K562 (cell line): Measurements from ENCODE around the gene PSMD10. TPM values are rescaled to one million over a fixed set of nuclear protein-coding genes. Genes with fewer than 3 reads are reported as not detected.

Experiments
- BRD9 ChIP-seq: fragments of 450-650 bp; IDR thresholded peaks from 2 replicates; pipeline ENCODE4 v1.6.1; 2018; ENCODE audit warnings: low read depth; ENCODE audit not compliant: partially characterized antibody
- HDAC3 ChIP-seq: fragments of 450-650 bp; IDR thresholded peaks from 2 replicates; pipeline ENCODE4 v1.6.1; 2018; ENCODE audit warnings: borderline replicate concordance, mild to moderate bottlenecking, moderate library complexity; ENCODE audit not compliant: partially characterized antibody
- PKNOX1 ChIP-seq: fragments of 450-650 bp; IDR thresholded peaks from 2 replicates; pipeline ENCODE4 v1.6.1; 2016
- RB1 ChIP-seq: fragments of 450-650 bp; IDR thresholded peaks from 2 replicates; pipeline ENCODE4 v1.6.1; 2017; ENCODE audit warnings: low read depth, mild to moderate bottlenecking
- RUNX1 ChIP-seq: sonication (generic); IDR thresholded peaks from 2 replicates; pipeline ENCODE4 v1.6.1; 2016; ENCODE audit warnings: antibody characterized with exemption, low read depth
- SETDB1 ChIP-seq: IDR thresholded peaks from one replicate; pipeline ENCODE4 v1.6.1; 2012; ENCODE audit warnings: low read length, control low read depth, inconsistent platforms
- TAF1 ChIP-seq: IDR thresholded peaks from 2 replicates; pipeline ENCODE4 v1.6.1; 2011; ENCODE audit warnings: mild to moderate bottlenecking, low read length, moderate library complexity; ENCODE audit not compliant: insufficient read depth, control insufficient read depth, severe bottlenecking; ENCODE audit errors: extremely low read depth
- TAF9B ChIP-seq: fragments of 450-650 bp; IDR thresholded peaks from 2 replicates; pipeline ENCODE4 v1.6.1; 2018; ENCODE audit warnings: mild to moderate bottlenecking; ENCODE audit not compliant: partially characterized antibody
- TAL1 ChIP-seq: fragments of 450-650 bp; IDR thresholded peaks from 2 replicates; pipeline ENCODE4 v1.6.1; 2016; ENCODE audit warnings: mild to moderate bottlenecking
- THRAP3 ChIP-seq: fragments of 450-650 bp; IDR thresholded peaks from 2 replicates; pipeline ENCODE4 v1.6.1; 2016; ENCODE audit warnings: mild to moderate bottlenecking, inconsistent platforms, borderline replicate concordance
- ZNF551 ChIP-seq: fragments of 250-450 bp; sonication (Bioruptor Pico); IDR thresholded peaks from 2 replicates; pipeline ENCODE4 v1.5.0; 2021; ENCODE audit warnings: mild to moderate bottlenecking, moderate library complexity
- polyA plus RNA-seq, 8 experiments: library from polyadenylated mRNA; depleted of rRNA in 4 of 8; stranded (reverse) in 5 of 8; unstranded in 3 of 8; fragments of >200 nt; fragmentation: Nextera tagmentation in 2 of 8; fragmentation: Illumina TruSeq in 1 of 8; extraction: Ambion mirVana in 2 of 8; extraction: Trizol in 1 of 8; gene quantifications; 2 replicates each; pipeline versions ENCODE4 v1.2.1 to v1.2.3, GENCODE V29; 2011 to 2014; ENCODE audit warnings: inconsistent platforms in 1 of 8, missing spikeins in 1 of 8
- total RNA-seq, 7 experiments: library from RNA; depleted of rRNA in 6 of 7; stranded (reverse); fragments of >200 nt in 6 of 7; fragmentation: Illumina TruSeq in 2 of 7; extraction: Trizol in 2 of 7; gene quantifications; 2 replicates each; pipeline versions ENCODE4 v1.2.1 to v1.2.3, GENCODE V29; 2011 to 2021; ENCODE audit warnings: low replicate concordance in 1 of 7
- TF ChIP-seq, protein P1 (sequence below): IDR thresholded peaks from 3 replicates; pipeline ENCODE4 v1.6.1; 2011; ENCODE audit warnings: borderline replicate concordance, mild to moderate bottlenecking, moderate library complexity; ENCODE audit not compliant: insufficient read length; ENCODE audit errors: extremely low read depth
- TF ChIP-seq, protein P2 (sequence below): fragments of 450-650 bp; IDR thresholded peaks from 2 replicates; pipeline ENCODE4 v1.6.1; 2016; ENCODE audit warnings: mild to moderate bottlenecking, moderate library complexity

The PSMD10 gene
- total and polyA plus RNA-seq, 9 of the 15 experiments (the other 6 are each of a cell fraction or from before 2014, with no cell fraction given), result 47.8 to 163 (median 70.4) TPM

GRCh38 chrX:108091264-108091877, at the start of gene PSMD10, which contains the start of gene ATG4A (continued):
- TF ChIP-seq, protein P1, sequence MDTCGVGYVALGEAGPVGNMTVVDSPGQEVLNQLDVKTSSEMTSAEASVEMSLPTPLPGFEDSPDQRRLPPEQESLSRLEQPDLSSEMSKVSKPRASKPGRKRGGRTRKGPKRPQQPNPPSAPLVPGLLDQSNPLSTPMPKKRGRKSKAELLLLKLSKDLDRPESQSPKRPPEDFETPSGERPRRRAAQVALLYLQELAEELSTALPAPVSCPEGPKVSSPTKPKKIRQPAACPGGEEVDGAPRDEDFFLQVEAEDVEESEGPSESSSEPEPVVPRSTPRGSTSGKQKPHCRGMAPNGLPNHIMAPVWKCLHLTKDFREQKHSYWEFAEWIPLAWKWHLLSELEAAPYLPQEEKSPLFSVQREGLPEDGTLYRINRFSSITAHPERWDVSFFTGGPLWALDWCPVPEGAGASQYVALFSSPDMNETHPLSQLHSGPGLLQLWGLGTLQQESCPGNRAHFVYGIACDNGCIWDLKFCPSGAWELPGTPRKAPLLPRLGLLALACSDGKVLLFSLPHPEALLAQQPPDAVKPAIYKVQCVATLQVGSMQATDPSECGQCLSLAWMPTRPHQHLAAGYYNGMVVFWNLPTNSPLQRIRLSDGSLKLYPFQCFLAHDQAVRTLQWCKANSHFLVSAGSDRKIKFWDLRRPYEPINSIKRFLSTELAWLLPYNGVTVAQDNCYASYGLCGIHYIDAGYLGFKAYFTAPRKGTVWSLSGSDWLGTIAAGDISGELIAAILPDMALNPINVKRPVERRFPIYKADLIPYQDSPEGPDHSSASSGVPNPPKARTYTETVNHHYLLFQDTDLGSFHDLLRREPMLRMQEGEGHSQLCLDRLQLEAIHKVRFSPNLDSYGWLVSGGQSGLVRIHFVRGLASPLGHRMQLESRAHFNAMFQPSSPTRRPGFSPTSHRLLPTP, result no peak
- TF ChIP-seq TAL1, result no peak
- TF ChIP-seq RB1, result 0 out of 2 replicates have a peak, but pooled peaks have one; percentile 22
- TF ChIP-seq THRAP3, result no peak
- TF ChIP-seq HDAC3, result no peak
- TF ChIP-seq, protein P2, sequence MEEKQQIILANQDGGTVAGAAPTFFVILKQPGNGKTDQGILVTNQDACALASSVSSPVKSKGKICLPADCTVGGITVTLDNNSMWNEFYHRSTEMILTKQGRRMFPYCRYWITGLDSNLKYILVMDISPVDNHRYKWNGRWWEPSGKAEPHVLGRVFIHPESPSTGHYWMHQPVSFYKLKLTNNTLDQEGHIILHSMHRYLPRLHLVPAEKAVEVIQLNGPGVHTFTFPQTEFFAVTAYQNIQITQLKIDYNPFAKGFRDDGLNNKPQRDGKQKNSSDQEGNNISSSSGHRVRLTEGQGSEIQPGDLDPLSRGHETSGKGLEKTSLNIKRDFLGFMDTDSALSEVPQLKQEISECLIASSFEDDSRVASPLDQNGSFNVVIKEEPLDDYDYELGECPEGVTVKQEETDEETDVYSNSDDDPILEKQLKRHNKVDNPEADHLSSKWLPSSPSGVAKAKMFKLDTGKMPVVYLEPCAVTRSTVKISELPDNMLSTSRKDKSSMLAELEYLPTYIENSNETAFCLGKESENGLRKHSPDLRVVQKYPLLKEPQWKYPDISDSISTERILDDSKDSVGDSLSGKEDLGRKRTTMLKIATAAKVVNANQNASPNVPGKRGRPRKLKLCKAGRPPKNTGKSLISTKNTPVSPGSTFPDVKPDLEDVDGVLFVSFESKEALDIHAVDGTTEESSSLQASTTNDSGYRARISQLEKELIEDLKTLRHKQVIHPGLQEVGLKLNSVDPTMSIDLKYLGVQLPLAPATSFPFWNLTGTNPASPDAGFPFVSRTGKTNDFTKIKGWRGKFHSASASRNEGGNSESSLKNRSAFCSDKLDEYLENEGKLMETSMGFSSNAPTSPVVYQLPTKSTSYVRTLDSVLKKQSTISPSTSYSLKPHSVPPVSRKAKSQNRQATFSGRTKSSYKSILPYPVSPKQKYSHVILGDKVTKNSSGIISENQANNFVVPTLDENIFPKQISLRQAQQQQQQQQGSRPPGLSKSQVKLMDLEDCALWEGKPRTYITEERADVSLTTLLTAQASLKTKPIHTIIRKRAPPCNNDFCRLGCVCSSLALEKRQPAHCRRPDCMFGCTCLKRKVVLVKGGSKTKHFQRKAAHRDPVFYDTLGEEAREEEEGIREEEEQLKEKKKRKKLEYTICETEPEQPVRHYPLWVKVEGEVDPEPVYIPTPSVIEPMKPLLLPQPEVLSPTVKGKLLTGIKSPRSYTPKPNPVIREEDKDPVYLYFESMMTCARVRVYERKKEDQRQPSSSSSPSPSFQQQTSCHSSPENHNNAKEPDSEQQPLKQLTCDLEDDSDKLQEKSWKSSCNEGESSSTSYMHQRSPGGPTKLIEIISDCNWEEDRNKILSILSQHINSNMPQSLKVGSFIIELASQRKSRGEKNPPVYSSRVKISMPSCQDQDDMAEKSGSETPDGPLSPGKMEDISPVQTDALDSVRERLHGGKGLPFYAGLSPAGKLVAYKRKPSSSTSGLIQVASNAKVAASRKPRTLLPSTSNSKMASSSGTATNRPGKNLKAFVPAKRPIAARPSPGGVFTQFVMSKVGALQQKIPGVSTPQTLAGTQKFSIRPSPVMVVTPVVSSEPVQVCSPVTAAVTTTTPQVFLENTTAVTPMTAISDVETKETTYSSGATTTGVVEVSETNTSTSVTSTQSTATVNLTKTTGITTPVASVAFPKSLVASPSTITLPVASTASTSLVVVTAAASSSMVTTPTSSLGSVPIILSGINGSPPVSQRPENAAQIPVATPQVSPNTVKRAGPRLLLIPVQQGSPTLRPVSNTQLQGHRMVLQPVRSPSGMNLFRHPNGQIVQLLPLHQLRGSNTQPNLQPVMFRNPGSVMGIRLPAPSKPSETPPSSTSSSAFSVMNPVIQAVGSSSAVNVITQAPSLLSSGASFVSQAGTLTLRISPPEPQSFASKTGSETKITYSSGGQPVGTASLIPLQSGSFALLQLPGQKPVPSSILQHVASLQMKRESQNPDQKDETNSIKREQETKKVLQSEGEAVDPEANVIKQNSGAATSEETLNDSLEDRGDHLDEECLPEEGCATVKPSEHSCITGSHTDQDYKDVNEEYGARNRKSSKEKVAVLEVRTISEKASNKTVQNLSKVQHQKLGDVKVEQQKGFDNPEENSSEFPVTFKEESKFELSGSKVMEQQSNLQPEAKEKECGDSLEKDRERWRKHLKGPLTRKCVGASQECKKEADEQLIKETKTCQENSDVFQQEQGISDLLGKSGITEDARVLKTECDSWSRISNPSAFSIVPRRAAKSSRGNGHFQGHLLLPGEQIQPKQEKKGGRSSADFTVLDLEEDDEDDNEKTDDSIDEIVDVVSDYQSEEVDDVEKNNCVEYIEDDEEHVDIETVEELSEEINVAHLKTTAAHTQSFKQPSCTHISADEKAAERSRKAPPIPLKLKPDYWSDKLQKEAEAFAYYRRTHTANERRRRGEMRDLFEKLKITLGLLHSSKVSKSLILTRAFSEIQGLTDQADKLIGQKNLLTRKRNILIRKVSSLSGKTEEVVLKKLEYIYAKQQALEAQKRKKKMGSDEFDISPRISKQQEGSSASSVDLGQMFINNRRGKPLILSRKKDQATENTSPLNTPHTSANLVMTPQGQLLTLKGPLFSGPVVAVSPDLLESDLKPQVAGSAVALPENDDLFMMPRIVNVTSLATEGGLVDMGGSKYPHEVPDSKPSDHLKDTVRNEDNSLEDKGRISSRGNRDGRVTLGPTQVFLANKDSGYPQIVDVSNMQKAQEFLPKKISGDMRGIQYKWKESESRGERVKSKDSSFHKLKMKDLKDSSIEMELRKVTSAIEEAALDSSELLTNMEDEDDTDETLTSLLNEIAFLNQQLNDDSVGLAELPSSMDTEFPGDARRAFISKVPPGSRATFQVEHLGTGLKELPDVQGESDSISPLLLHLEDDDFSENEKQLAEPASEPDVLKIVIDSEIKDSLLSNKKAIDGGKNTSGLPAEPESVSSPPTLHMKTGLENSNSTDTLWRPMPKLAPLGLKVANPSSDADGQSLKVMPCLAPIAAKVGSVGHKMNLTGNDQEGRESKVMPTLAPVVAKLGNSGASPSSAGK, result no peak
- TF ChIP-seq RUNX1, result no peak
- TF ChIP-seq BRD9, result no peak
- TF ChIP-seq TAF1, result peak; percentile 37
- peak; percentile 95 for TF ChIP-seq PKNOX1
- peak; percentile 22 for TF ChIP-seq SETDB1
- TF ChIP-seq TAF9B, result no peak
- no peak for TF ChIP-seq ZNF551 (CRISPR knock-in tag)
